Mesenteric fat pad (tissue), 1 donor: ENCODE results near the gene ALOX15B. TPM values are rescaled to one million over a fixed set of nuclear protein-coding genes. Genes with fewer than 3 reads are reported as not detected.

Experiments used
- DNase-seq: peaks from one replicate; pipeline ENCODE4 v3.0.0-alpha.2; 2020; ENCODE audit warnings: low spot score
- microRNA-seq: library from miRNA; unstranded; fragments of <30 nt; microRNA quantifications from one replicate; pipeline ENCODE4 v1.2.0, GENCODE V29; 2020; ENCODE audit warnings: borderline number of aligned reads
- total RNA-seq: library from RNA; stranded (reverse); fragmentation: NEBNext Ultra II Directional; extraction: Animal tissue kit (Norgen Biotek cat#: 25700); gene quantifications from one replicate; pipeline ENCODE4 v1.2.1, GENCODE V29; 2021
- donor health status: DM: yes; HTN: yes; CAD: no.

Gene ALOX15B
- total RNA-seq, 1 donor from 2014 or later: 2.9 TPM

DNA sequence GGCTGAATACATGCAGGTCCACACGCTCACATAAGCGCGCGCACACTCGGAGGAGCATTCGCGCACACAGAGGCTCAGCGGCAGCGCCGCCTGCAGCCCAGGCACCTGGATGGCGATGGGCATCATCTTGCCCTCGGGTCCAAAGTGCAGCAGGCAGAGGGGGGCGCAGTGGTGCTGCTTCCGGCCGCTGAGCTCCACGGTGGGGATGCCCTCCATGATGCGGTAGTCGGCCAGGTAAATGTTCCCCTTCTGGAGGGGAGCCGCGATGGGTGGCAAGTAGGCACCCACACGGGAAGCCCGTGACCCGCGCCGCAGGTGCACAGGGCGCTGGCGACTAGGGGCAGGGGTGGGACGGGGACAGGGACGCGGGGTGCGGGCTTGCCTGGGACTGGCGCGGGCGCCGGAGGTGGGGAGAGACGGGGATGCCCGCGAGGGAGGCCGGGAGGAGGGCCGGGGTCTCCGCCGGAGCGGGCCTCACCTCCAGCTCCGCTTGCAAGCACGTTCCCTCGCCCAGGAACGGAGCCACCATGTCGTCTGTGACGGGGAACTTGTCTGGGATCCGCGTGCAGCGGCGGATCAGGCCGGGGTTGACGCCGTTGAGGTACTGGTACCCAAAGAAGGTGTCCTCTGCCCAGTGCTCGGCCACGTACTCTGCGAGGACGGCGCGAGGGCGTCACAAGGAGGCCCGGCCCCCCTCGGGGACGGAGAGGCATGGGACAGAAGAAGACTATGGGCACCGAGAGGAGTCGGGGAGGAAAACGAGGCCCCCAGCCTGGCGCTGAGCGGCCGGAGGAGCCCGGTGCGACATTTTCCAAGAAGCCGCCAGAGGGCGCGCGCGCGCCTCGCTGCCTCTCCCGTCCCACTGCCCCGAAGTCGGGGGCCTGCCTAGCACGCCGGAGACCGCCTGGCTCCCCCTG is 40.7 kb downstream of the ALOX15B start:
- peak; percentile 94 for DNase-seq

DNA sequence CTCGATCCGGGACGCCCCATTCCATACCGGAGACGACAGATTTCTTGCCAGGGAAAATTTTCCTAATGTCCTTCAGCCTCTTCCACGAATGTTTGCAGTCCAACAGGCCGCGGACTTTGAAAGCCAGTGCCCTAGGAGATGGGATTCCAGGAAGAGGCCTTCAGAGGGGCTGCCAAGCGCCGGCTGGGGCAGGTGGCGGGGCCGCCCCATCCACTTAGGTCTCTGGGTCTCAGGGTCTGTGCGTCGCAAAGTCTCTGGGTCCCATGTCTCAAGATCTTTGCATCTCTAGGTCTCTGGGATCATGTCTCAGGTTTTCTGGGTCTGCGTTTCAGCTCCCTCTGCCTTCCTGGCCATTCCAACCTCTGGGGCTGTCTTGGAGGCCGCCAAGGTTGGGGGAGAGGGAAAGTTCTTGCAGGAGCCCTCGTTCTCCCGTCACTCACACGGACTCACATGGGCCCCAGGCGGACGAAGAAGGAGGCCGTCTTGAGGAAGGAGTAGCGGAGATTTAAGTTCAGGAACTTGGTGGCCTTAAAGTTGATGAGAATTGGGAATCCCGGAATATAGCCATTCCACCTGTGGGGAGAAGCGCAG is 41.4 kb downstream of the ALOX15B start:
- no peak for DNase-seq

DNA sequence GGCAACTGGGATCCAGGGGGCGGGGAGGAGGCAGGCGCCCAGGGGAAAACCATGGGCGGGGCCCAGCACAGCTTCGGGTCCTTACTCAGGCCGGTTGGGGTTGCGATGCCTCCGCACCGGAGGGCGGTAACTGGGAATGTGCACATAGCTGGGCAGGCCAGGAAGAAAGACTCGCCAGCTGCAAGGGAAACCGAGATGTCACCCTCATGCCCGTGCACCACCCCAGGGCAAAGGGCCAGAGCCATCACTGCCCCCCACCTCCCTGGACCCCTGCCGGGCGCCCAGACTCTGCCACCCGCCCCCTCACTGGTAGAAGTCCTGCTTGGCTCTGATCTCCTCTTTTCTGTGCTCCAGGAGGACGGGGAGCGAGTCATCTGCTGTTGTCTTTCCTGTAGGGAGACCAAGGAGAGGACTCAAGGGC is 42.0 kb downstream of the ALOX15B start:
- DNase-seq: no peak

DNA sequence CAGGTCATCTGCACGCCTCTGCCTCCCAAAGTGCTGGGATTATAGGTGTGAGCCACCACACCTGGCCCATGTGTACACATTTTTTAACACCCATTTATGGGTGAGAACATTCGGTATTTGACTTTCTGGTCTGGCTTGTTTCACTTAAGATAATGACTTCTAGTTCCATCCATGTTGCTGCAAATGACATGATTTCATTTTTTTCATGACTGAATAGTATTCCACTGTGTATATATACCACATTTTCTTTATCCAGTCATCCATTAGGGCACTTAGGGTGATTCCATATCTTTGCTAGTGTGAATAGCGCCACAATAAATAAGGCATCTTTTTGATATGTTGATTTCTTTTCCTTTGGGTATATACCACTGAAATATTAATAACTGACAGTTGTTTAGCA is 43.0 kb downstream of the ALOX15B start:
- no peak for DNase-seq

DNA sequence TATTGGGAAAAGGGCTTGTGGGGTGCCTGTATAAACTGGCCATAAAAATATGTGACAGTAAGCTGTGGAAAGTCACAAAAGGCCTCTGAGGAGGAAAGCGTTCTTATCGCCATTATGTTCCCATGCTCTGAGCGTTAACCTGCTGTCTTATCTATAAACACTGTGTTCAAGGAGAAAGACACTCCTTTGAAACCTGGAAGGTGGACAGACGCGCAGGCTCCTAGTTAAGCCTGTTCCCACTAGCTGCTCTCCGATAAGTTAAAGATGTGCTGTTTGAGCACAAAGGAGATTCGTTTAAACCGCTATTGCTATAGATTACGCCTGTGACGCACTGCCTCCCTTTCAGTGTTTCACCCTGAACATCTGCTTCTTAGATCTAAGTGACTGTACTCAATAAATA is 43.4 kb downstream of the ALOX15B start:
- no peak for DNase-seq

DNA sequence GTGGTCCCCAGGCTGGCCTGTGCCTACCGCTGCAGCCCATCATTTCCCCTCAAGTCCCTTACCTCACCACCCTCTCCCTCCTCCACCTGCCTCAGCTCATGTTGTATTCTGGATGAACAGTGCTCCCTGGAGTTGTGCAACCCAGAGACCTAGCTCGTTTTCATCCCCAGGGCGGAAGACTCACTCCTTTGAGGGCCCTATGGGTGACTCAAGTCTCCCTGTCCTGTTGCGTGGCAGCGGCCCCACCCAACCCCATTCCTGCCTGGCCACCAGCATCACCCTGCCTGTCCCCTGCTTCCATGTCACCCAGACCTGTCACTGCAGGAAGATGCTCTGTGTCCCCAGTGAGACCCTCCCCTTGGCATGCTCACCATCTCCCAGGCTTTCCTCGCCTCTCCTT is 45.4 kb downstream of the ALOX15B start:
- no peak for DNase-seq

DNA sequence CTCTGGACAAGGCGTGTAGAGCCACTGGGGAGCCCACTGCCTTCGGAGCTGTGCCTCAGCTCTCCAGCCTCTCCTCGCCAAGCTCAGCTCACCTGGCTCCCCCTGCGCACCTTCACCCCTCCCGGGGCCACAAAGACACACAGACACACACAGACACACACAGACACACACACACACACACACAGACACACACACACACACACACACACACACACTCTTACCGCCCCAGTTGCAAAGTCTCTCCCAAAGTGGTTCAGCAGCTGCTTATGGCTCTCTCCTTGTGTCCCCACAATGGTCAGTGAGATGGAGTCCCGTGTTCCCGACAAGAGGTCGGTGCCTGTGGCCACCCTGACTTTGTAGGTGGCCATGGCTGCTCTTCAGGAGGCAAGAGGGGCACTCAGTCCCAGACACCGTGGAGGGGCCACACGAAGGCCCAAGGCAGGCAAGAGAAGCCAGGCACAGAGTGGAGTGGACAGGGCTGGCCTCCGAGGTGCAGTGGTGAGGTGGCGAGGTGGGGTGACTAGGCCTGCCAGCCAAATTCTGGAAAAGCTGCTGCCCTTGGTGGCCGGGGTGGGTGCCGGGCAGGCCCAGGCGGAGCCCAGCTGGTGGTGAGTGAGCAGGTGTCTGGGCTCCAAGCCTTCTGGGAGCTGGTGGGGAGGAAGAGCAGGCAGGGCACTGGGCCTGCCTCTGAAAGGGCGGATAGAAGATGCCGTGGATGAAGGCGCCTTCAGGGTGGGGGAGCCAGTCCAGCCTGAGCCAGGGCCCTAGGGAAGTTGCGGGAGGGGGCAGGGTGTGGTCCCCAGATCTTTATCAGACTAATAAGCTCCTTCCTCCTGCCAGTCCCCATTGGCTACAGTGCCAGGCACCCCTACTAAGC is 48.5 kb downstream of the ALOX15B start, which contains the start of gene ALOX12B:
TSS of gene ALOX12B (minus strand) at position 642 of the 877 bp plus-strand sequence. CDS start at position 368, 274 bp downstream.
- no peak for DNase-seq

DNA sequence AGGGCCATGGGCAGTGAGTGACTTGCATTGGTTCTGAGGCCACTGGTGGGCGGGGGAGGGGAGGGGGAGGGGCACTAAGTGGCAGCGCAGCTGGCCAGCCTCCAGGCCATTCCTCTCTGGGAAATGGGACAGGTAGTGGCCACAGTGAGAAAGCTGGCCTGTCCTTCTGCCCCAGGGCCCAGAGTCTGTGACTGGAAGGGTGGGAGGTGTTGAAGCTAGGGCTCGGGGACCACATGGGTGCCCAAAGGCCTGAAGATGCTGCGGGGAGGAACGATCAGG is 49.0 kb downstream of the ALOX15B start:
- no peak for DNase-seq

DNA sequence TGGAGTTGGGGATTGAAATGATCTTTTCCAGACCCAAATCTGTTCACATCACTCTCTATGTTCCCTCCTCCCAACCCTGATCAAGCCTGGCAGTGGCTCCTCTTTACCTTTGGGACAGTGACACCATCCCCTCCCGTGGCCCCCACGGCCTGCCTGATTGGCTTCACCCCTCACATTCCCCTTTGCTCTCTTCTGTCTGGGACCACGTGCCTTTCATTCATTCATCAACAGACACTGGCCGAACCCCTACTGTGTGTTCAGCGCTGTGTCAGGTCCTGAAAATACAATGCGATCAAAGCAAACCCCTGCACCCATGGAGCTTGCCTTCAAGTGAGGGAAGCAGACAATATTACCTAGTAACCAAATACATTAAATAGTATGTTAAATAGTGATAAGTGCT is 50.9 kb downstream of the ALOX15B start:
- DNase-seq: no peak

DNA sequence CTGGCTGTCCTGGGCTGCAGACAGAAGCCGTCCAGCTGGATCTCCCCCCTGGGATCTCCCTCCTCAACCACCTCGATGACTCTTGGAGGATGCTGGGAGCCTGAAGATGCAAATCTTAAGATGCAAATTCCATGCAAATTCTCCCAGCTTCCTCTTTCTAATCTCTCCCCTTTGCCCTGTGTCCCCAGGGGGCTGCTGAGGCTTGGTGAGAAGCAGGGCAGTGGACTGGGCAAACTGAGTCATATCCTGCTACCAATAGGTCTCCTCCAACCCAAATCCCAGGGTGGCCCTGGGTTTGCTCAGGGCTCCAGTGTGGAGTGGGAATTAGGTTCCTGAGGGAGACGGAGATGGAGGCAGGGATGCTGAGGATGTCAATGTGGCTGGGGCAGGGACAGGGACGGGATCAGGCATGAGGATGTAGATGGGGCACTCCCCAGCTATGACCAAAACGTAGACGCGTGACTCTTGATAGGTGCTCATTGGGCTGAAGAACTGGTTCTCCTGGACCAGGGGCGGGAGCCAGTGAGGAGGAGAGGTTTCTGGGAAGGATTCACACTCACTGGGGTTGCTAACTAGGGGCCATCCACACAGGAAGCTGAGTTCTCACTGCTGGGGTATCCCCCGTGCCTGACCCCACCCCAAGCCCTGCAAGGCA is 52.3 kb downstream of the ALOX15B start:
- no peak for DNase-seq

DNA sequence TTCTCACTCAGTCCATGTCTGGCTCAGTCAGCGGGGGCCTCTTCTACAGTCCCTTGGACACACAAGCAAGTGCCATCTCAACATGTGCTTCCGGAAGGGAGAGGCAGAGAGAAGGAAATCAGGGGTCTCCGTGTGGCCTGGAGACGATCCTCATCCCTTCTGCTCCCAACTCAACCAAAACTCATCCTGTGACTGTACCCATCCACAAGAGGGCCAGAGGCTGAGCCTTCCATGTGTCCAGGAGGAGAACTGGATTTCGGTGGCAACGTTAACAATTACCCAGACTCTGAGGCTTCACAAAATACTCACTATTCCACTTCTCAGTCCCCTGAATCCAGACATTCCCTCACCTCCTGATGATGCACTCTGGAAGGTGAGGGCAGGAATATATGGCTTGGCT is 56.5 kb downstream of the ALOX15B start:
- DNase-seq: no peak

DNA sequence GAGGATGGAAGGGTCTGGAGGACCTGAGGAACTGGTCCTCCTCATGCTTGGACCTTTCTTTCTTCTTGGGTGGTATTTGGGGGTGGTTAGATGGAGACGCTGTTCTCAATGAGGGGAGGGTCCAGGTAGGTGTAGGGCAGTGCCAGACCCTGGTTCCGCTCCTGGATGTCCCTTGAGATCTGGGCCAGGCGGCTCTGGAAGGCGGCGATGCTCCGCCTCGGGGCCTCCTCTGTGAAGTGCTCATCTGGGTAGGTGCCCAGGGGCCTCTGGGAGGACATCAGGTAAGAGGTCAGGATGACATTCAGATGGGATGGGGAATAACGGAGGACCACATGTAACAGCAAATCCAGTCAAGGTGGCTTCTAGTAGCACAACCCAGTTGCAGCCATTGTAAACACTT is 57.7 kb downstream of the ALOX15B start:
- no peak for DNase-seq

Small RNA genes lying within 50 kb of the gene (microRNA-seq; reads per million reads assigned to microRNA genes)
- not detected for gene MIR4314

Other genes with a start within 250 kb of the ALOX15B start
- 92.5 TPM for gene KDM6B, start 204.8 kb upstream of the ALOX15B start, total RNA-seq
- 34.2 TPM for gene TMEM88, start 184.0 kb upstream of the ALOX15B start, total RNA-seq
- 68.3 TPM for gene NAA38, start 181.5 kb upstream of the ALOX15B start, total RNA-seq
- 16.7 TPM for gene CYB5D1, start 181.1 kb upstream of the ALOX15B start, total RNA-seq
- 40.9 TPM for gene CHD3, start 150.3 kb upstream of the ALOX15B start, total RNA-seq
- 0.80 TPM for gene RNF227, start 122.8 kb upstream of the ALOX15B start, total RNA-seq
- 1.3 TPM for gene KCNAB3, start 109.2 kb upstream of the ALOX15B start, total RNA-seq
- gene TRAPPC1, start 107.1 kb upstream of the ALOX15B start, total RNA-seq: 97.5 TPM
- 17.5 TPM for gene CNTROB, start 106.9 kb upstream of the ALOX15B start, total RNA-seq
- gene GUCY2D, start 36.4 kb upstream of the ALOX15B start, total RNA-seq: not detected
- not detected for gene ALOX12B, start 48.7 kb downstream of the ALOX15B start, total RNA-seq
- not detected for gene ALOXE3, start 79.5 kb downstream of the ALOX15B start, total RNA-seq
- gene HES7, start 85.0 kb downstream of the ALOX15B start, total RNA-seq: not detected
- gene PER1, start 113.3 kb downstream of the ALOX15B start, total RNA-seq: 316 TPM
- gene VAMP2, start 123.9 kb downstream of the ALOX15B start, total RNA-seq: 52.4 TPM
- 16.3 TPM for gene TMEM107, start 137.3 kb downstream of the ALOX15B start, total RNA-seq
- gene BORCS6, start 151.1 kb downstream of the ALOX15B start, total RNA-seq: 5.8 TPM
- gene AURKB, start 171.5 kb downstream of the ALOX15B start, total RNA-seq: not detected
- gene CTC1, start 209.0 kb downstream of the ALOX15B start, total RNA-seq: 34.3 TPM
- 39.2 TPM for gene PFAS, start 210.2 kb downstream of the ALOX15B start, total RNA-seq
- 20.8 TPM for gene RANGRF, start 249.6 kb downstream of the ALOX15B start, total RNA-seq